ENCODE results near the gene EVA1B. TPM values are rescaled to one million over a fixed set of nuclear protein-coding genes. Genes with fewer than 3 reads are reported as not detected.

EVA1B gene
- total and polyA plus RNA-seq, 2 of the 13 experiments (the other 11 are each of a cell fraction or from before 2014, with no cell fraction given), result 3.9 to 6.6 TPM

- TF ChIP-seq SPEN (CRISPR knock-in tag; IDR thresholded peaks at IDR 0.05; ENCODE audit: low read depth) (peak; percentile 50; the same call in 1 of the 2 replicates), TOE1 (CRISPR knock-in tag; IDR thresholded peaks at IDR 0.05) (no peak), MIXL1 (CRISPR knock-in tag; IDR thresholded peaks at IDR 0.05) (no peak), NFAT5 (CRISPR knock-in tag; IDR thresholded peaks at IDR 0.05) (no peak), HMG20A (CRISPR knock-in tag; IDR thresholded peaks at IDR 0.05; ENCODE audit: borderline replicate concordance) (no peak), STAT5B (CRISPR knock-in tag; IDR thresholded peaks at IDR 0.05) (no peak), ZBTB21 (CRISPR knock-in tag; IDR thresholded peaks at IDR 0.05) (no peak), POLR2A (IDR thresholded peaks at IDR 0.05; ENCODE audit: insufficient read depth in 1 of 2, low read depth in 2 of 2, low read length in 2 of 2) (peak; percentile 16 to 68; a peak in 2 of 4 replicates), ZNF230 (CRISPR knock-in tag; IDR thresholded peaks at IDR 0.05) (0 out of 2 replicates have a peak, but pooled peaks have one; percentile 43), U2AF1 (optimal IDR thresholded peaks at IDR 0.05; ENCODE audit: low read depth, low read length) (no peak), ATF7-NPFF (CRISPR knock-in tag; IDR thresholded peaks at IDR 0.05; ENCODE audit: low read depth) (peak; percentile 63; the same call in 1 of the 2 replicates), ZNF24 (IDR thresholded peaks at IDR 0.05) (no peak), ZNF512 (CRISPR knock-in tag; IDR thresholded peaks at IDR 0.05) (no peak), KLF12 (CRISPR knock-in tag; IDR thresholded peaks at IDR 0.05; ENCODE audit: borderline replicate concordance) (no peak), ZNF879 (CRISPR knock-in tag; IDR thresholded peaks at IDR 0.05) (peak; percentile 89; the same call in 1 of the 2 replicates), TRAFD1 (CRISPR knock-in tag; IDR thresholded peaks at IDR 0.05; ENCODE audit: borderline replicate concordance) (no peak), PRPF4 (IDR thresholded peaks at IDR 0.05; ENCODE audit: low read depth, low read length, poor library complexity, severe bottlenecking) (no peak), ZFAT (CRISPR knock-in tag; conservative IDR thresholded peaks at IDR 0.05) (no peak), ELK4 (CRISPR knock-in tag; IDR thresholded peaks at IDR 0.05; ENCODE audit: borderline replicate concordance) (no peak), ZNF263 (CRISPR knock-in tag; IDR thresholded peaks at IDR 0.05) (peak; percentile 56), ZSCAN30 (CRISPR knock-in tag; IDR thresholded peaks at IDR 0.05) (no peak), ZNF235 (CRISPR knock-in tag; IDR thresholded peaks at IDR 0.05; ENCODE audit: borderline replicate concordance) (no peak)
Observed at GRCh38 chr1:36306210-36306901, 17.1 kb downstream of the EVA1B start, which contains the start of gene SH3D21 (continued).
